Activated naive CD8-positive, alpha-beta T cell treated with anti-CD3 and anti-CD28 coated beads, Interleukin-2, amount 50 U/mL, for 16 hours (primary cell): ENCODE results near the gene SPDYE18.
"Not testable (repeated sequence)": the region's sequence is repeated elsewhere in the genome, so short reads cannot be mapped to it uniquely, and the experiment has no call there.

Experiments used
- DNase-seq: peaks from one replicate; pipeline ENCODE4 v3.0.0-alpha.2; 2020; ENCODE audit warnings: low read depth, low spot score

Gene SPDYE18

GRCh38 chr7:77062557-77062956, at the start of gene SPDYE18:
Gene SPDYE18 (minus strand): TSS chr7:77062558. CDS start chr7:77060512, 2,046 bp downstream.
- DNase-seq: not testable (repeated sequence)

GRCh38 chr7:77108362-77108761, 46.0 kb upstream of the SPDYE18 start:
- not testable (repeated sequence) for DNase-seq

GRCh38 chr7:77107659-77108058, 45.3 kb upstream of the SPDYE18 start:
- DNase-seq: not testable (repeated sequence)

- DNase-seq: not testable (repeated sequence)
Observed at GRCh38 chr7:77105904-77106303, 43.5 kb upstream of the SPDYE18 start.

- DNase-seq: not testable (repeated sequence)
Observed at GRCh38 chr7:77102671-77103070, 40.3 kb upstream of the SPDYE18 start.

GRCh38 chr7:77101187-77101586, 38.8 kb upstream of the SPDYE18 start:
- not testable (repeated sequence) for DNase-seq

GRCh38 chr7:77100501-77100900, 38.1 kb upstream of the SPDYE18 start:
- DNase-seq: not testable (repeated sequence)

GRCh38 chr7:77092301-77092700, 29.9 kb upstream of the SPDYE18 start:
- not testable (repeated sequence) for DNase-seq

- not testable (repeated sequence) for DNase-seq
Observed at GRCh38 chr7:77082192-77082591, 19.8 kb upstream of the SPDYE18 start.

GRCh38 chr7:77080236-77080635, 17.9 kb upstream of the SPDYE18 start:
- not testable (repeated sequence) for DNase-seq

- not testable (repeated sequence) for DNase-seq
Observed at GRCh38 chr7:77079624-77080023, 17.3 kb upstream of the SPDYE18 start.

GRCh38 chr7:77079112-77079511, 16.8 kb upstream of the SPDYE18 start:
- DNase-seq: not testable (repeated sequence)

GRCh38 chr7:77077060-77077459, 14.7 kb upstream of the SPDYE18 start:
- DNase-seq: not testable (repeated sequence)

- not testable (repeated sequence) for DNase-seq
Observed at GRCh38 chr7:77074786-77075396, 12.5 kb upstream of the SPDYE18 start.

GRCh38 chr7:77071108-77071507, 8.8 kb upstream of the SPDYE18 start:
- DNase-seq: not testable (repeated sequence)

GRCh38 chr7:77065869-77066268, 3.5 kb upstream of the SPDYE18 start:
- DNase-seq: not testable (repeated sequence)

GRCh38 chr7:77063732-77064131, 1.4 kb upstream of the SPDYE18 start:
- not testable (repeated sequence) for DNase-seq

GRCh38 chr7:77032261-77032660, 30.1 kb downstream of the SPDYE18 start, which contains the start of gene SPDYE17:
Gene SPDYE17 (minus strand): TSS chr7:77032361. CDS start chr7:77030570, 1,791 bp downstream.
- not testable (repeated sequence) for DNase-seq

- DNase-seq: not testable (repeated sequence)
Observed at GRCh38 chr7:77026349-77026748, 36.0 kb downstream of the SPDYE18 start.

GRCh38 chr7:77010074-77010680, 52.2 kb downstream of the SPDYE18 start:
- not testable (repeated sequence) for DNase-seq

- not testable (repeated sequence) for DNase-seq
Observed at GRCh38 chr7:77008000-77008399, 54.4 kb downstream of the SPDYE18 start.

- not testable (repeated sequence) for DNase-seq
Observed at GRCh38 chr7:77006127-77007110, 55.9 kb downstream of the SPDYE18 start.
